H1 (cell line): Measurements from ENCODE around the gene FERMT1. TPM values are rescaled to one million over a fixed set of nuclear protein-coding genes. Genes with fewer than 3 reads are reported as not detected.

ENCODE experiments used
- EGR1 ChIP-seq: IDR thresholded peaks from 2 replicates; pipeline ENCODE4 v1.6.1; 2011; ENCODE audit warnings: low read depth, low read length, borderline replicate concordance
- SAP30 ChIP-seq: fragments of 300-600 bp; sonication (generic); IDR thresholded peaks from 2 replicates; pipeline ENCODE4 v1.7.1; 2012; ENCODE audit warnings: low read length, moderate library complexity, mild to moderate bottlenecking, inconsistent platforms; ENCODE audit not compliant: insufficient read depth, insufficient replicate concordance
- SIRT6 ChIP-seq: IDR thresholded peaks from one replicate; pipeline ENCODE4 v1.7.1; 2012; ENCODE audit warnings: low read length, inconsistent platforms
- polyA plus RNA-seq, 7 experiments: library from polyadenylated mRNA; depleted of rRNA in 3 of 7; stranded (reverse) in 5 of 7; unstranded in 2 of 7; fragments of >200 nt in 5 of 7; fragments of 200-250 nt in 2 of 7; gene quantifications; 1 replicate in 5 of 7; 2 replicates in 1 of 7; 4 replicates in 1 of 7; pipeline versions ENCODE4 v1.2.1 to v1.2.3, GENCODE V29; 2011 to 2013; ENCODE audit warnings: missing spikeins in 2 of 7, mixed read lengths in 2 of 7
- total RNA-seq: library from RNA; stranded (reverse); fragmentation: NEBNext Ultra II Directional; extraction: Animal tissue kit (Norgen Biotek cat#: 25700); gene quantifications from 2 replicates; pipeline ENCODE4 v1.2.1, GENCODE V29; 2021

FERMT1 gene
- total and polyA plus RNA-seq, 2 of the 8 experiments (the other 6 are each of a cell fraction or from before 2014, with no cell fraction given) = 4.2 to 17.8 TPM

DNA sequence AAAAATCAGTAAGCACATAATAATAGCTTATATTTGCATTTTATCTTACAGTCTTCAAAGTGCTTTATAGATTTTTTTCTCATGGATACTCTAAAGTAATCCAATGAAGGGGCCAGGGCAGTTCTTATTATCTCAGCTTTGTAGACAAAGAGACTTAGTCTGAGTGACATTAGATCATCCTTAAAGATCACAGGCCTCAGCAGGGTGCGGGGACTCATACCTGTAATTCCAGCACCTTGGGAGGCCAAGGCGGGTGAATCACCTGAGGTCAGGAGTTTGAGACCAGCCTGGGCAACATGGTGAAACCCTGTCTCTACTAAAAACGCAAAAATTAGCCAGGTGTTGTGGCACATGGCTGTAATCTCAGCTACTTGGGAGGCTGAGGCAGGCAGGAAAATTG is 14.5 kb downstream of the FERMT1 start (continued):
- no peak for TF ChIP-seq SIRT6
- no peak for TF ChIP-seq SAP30
- no peak for TF ChIP-seq EGR1
